Tibial nerve (tissue), 3 donors: ENCODE measurements around the gene CMTM2.

Experiments
- CTCF ChIP-seq, 5 experiments: fragments of 200-600 bp in 3 of 5; fragments of 450-650 bp in 2 of 5; sonication (generic) in 3 of 5; IDR thresholded peaks; one replicate each; pipeline ENCODE4 v1.5.1; 2016 to 2019; ENCODE audit warnings: antibody characterized with exemption in 5 of 5, mild to moderate bottlenecking in 3 of 5, moderate library complexity in 2 of 5
- POLR2A ChIP-seq, 2 donors: fragments of 450-650 bp; IDR thresholded peaks; one replicate each; pipeline ENCODE4 v1.6.1; 2017; ENCODE audit warnings: antibody characterized with exemption in 2 of 2, mild to moderate bottlenecking in 2 of 2, moderate library complexity in 2 of 2

GRCh38 chr16:66601471-66601870, 22.2 kb downstream of the CMTM2 start:
- TF ChIP-seq CTCF (IDR thresholded peaks at IDR 0.05) (no peak), POLR2A (IDR thresholded peaks at IDR 0.05) (no peak)
